Epithelial cell of esophagus (primary cell): ENCODE results near the gene UACA.
"Not testable (repeated sequence)": the region's sequence is repeated elsewhere in the genome, so short reads cannot be mapped to it uniquely, and the experiment has no call there.

Experiments used
- DNase-seq: peaks from one replicate; pipeline ENCODE4 v3.0.0; 2010; ENCODE audit warnings: low read depth
- H3K4me3 ChIP-seq: 2 replicates; pipeline ENCODE4 v1.5.1; 2011; ENCODE audit warnings: mild to moderate bottlenecking, low read length, control low read depth
- TF ChIP-seq, protein P1 (sequence below): IDR thresholded peaks from 2 replicates; pipeline ENCODE4 v1.5.1; 2011; ENCODE audit warnings: low read depth, mild to moderate bottlenecking, low read length, control low read depth, inconsistent platforms; ENCODE audit not compliant: insufficient read depth; ENCODE audit errors: missing control alignments

Gene UACA

DNA sequence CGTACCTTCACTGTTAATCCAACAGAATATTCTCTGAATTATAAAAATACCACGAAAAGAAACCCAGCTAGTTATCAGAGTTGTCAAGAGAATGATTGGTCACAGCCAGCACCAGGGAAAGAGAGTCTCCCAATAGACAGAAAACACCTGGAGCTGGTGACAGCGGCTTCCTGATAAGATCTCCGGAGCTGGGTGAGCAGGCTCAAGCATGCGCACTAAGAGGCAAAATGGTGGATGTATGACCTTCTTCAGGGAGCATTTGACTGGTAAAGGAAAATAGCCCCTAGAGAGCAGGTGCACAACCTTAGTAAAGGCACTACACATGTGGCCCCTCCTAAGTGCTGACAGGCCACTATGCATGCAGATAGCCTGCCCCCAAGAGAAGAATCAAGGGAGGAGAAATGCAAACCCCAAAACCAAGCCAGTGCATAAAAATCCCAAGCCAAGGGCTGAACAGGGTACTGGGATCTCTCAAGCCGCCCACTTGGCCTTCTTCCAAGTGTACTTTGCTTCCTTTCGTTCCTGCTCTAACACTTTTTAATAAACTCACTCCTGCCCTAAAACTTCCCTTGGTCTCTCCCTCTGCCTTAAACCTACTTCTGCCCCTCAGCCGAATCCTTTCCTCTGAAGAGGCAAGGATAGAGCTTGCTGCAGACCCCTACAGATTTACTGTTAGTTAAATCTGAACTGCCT lies 93.2 kb downstream of the UACA start:
- TF ChIP-seq, protein P1, sequence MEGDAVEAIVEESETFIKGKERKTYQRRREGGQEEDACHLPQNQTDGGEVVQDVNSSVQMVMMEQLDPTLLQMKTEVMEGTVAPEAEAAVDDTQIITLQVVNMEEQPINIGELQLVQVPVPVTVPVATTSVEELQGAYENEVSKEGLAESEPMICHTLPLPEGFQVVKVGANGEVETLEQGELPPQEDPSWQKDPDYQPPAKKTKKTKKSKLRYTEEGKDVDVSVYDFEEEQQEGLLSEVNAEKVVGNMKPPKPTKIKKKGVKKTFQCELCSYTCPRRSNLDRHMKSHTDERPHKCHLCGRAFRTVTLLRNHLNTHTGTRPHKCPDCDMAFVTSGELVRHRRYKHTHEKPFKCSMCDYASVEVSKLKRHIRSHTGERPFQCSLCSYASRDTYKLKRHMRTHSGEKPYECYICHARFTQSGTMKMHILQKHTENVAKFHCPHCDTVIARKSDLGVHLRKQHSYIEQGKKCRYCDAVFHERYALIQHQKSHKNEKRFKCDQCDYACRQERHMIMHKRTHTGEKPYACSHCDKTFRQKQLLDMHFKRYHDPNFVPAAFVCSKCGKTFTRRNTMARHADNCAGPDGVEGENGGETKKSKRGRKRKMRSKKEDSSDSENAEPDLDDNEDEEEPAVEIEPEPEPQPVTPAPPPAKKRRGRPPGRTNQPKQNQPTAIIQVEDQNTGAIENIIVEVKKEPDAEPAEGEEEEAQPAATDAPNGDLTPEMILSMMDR = no peak
- no peak for DNase-seq
- no peak overlapping the region for H3K4me3 ChIP-seq

DNA sequence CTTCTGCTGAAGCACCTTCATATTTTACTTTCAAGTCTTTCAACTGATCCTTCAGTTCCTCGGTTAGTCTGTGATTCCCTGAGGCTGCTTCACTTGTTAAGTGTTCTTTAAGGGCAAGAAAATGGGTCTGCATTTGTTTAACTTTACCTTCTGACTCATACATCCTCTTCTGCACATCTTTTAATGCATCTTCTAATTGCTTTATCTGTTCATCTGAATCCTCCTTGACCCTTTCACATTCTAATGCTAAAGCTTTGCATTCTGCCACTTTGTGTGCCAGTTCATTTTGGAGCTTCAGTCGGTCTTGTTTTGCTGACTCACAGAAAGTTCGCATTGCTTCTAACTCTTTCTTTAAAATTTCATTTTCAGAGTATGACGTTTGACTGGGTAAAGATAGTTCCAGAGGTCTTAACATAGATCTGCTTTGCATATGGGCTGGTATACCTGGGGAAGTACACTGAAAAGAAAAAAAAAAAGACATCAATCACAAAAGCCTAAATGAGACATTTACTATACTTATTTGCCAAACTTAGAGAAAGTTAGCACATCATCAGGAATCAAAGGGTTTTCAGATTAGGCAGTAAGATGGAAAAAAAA lies 94.3 kb downstream of the UACA start:
- TF ChIP-seq, protein P1 = no peak
- no peak for DNase-seq
- H3K4me3 ChIP-seq = no peak overlapping the region

GRCh38 chr15:70665599-70665998 lies 97.8 kb downstream of the UACA start:
- no peak for DNase-seq
- no peak overlapping the region for H3K4me3 ChIP-seq
- TF ChIP-seq, protein P1 = no peak

- TF ChIP-seq, protein P1 = no peak
- DNase-seq = no peak
- no peak overlapping the region for H3K4me3 ChIP-seq
Measured at GRCh38 chr15:70664494-70664893, 98.9 kb downstream of the UACA start.

- not testable (repeated sequence) for DNase-seq, H3K4me3 ChIP-seq
Measured at GRCh38 chr15:70663069-70663468, 100.3 kb downstream of the UACA start.

- no peak for DNase-seq
- no peak overlapping the region for H3K4me3 ChIP-seq
Measured at GRCh38 chr15:70659662-70660061, 103.7 kb downstream of the UACA start.

GRCh38 chr15:70658641-70659040 lies 104.7 kb downstream of the UACA start:
- H3K4me3 ChIP-seq = no peak overlapping the region
- no peak for DNase-seq
- TF ChIP-seq, protein P1 = no peak

More at GRCh38 chr15:70659662-70660061, 103.7 kb downstream of the UACA start:
- TF ChIP-seq, protein P1 = no peak
